Activated CD4-positive, alpha-beta T cell treated with anti-CD3 and anti-CD28 coated beads, Interleukin-2, Interleukin-4, amounts not matched to agents 100 ng/mL and 50 ng/mL, durations not matched to agents 16 hours and 8 hours (primary cell): ENCODE results near the gene GCLM.
"Not testable (repeated sequence)": the region's sequence is repeated elsewhere in the genome, so short reads cannot be mapped to it uniquely, and the experiment has no call there.

Experiments
- DNase-seq: peaks from one replicate; pipeline ENCODE4 v3.0.0-alpha.2; 2020; ENCODE audit warnings: low spot score

GCLM gene, protein sequence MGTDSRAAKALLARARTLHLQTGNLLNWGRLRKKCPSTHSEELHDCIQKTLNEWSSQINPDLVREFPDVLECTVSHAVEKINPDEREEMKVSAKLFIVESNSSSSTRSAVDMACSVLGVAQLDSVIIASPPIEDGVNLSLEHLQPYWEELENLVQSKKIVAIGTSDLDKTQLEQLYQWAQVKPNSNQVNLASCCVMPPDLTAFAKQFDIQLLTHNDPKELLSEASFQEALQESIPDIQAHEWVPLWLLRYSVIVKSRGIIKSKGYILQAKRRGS

DNA sequence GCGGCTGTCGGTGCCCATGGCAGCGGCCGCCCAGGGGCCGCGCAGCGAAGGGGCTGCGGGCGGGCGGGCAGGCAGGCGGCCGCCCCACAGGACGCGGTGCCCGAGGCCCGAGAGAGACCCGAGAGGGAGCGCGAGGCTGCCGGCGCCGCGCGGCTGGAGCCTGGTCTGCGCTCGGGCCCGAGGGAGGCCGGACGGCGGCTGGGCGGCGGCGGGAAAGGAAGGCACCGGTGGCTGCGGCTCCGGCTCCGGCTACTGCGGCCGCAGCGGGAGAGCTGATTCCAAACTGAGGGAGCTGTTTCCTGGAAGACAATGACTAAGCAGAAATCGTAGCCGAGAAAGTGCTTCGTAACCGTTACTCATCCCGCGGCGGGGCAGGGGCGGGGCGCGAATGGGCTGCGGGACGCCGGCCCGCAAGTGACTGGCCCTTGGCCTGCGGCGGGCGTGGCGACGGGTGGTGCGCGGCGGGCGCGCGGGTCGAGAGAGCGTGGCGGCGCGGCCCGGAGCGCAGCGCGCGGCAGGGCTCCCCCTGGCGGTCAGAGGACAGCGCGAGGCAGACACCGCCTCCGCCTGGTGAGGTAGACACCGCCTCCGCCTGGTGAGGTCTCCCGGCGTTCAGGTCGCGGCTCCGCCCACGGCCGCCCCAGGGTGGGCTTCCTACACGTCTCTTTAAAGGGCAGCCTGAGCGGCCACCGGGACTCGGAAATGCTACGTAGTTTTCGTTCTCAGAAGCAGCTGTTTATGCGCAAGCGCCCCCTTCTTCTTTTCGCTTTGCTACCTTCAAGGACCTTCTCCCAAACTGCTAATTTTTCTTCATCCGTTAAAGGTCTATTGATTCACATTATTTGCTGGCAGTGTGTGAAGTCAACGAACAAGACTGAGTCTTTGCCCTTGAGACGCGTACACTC is at the start of gene GCLM:
Gene GCLM (minus strand): TSS at position 285 of the 905 bp plus-strand sequence. CDS start 267 bp downstream, at position 18.
- DNase-seq: peak; percentile 91

DNA sequence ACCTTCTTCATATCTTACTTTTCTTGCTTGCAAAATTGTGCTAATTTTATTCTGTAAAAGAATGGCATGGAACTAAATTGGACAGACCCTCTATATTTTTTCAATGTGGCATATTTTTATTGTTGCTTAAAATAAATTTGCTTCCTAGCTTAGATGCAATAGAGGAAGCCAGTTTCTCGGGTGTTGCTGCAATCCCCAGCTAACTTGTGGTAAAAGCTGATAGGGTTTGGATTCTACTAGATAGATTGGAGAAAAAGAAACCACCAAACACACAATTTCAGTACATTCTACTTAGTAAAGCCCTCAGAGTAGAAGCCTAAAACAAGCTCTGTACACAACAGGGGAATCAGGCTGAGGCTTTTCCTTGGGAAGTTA is 49.5 kb upstream of the GCLM start:
- no peak for DNase-seq

DNA sequence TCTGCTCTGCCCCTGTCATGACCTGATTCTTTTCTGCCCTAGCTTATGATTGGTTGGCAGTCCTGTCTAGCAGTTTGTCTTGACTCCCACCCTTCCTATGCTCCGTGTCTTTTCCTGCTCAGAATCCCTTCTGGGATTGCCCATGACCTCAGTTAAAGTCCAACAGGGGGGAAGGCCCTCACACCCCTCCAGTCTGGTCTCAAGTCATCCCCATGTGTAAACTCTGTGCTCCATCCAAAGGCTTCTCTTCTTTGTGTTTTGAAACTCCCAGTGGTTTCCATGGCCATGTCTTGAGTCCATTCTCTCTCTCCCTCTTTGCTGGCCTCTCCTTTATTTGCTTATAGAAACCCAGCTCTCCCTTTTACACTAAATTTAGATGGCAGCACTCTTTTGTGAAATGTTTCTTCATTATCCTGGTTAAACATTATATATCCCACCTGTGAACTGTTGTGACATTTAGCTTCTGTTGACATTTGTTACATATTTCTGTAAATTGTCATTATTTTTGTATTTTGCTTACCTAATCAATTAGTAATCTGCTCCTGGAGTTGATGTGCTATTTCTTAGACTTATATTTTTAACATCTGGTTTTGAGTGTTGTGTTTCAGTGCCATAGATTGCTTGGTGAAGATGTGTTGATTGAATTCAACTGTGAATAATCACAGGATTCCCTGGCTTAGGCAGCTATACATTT is 48.9 kb upstream of the GCLM start:
- DNase-seq: no peak

DNA sequence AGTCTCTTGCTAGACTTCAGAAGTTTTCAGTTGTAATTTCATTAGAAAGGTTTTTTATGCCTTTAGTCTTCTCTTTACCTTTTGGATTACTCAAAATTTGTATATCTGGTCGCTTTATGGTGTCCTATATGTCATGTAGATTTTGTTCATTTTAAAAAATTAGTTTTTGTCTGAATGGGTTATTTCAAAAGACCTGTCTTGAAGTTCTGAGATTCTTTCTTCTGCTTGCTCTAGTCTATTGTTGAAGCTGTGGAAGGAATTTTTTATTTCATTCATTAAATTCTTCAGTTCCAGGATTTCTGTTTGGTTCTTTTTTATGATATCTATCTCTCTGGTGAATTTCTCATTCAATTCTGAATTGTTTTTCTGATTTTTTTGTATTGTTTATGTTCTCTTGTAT is 46.5 kb upstream of the GCLM start:
- no peak for DNase-seq

DNA sequence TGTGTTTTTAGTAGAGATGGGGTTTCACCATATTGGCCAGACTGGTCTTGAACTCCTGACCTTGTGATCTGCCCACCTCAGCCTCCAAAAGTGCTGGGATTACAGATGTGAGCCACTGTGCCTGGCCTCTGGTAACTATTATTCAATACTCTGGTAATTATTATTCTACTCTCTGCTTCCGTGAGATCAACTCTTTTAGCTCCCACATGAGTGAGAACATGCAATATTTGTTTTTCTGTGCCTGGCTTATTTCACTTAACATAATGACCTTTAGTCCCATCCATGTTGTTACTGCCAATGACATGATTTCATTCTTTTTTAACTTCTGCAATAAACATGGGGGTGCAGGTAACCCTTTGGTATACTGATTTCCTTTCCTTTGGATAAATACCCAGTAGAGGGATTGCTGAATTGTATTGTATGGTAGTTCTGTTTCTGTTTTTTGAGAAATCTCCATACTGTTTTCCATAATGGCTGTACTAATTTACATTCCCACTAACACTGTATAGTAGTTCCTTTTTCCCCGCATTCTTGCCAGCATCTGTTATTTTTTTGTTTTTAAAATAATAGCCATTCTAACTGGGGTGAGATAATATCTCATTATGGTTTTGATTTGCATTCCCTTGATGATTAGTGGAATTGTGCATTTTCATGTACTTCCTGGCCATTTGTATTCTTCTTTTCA is 37.9 kb upstream of the GCLM start:
- not testable (repeated sequence) for DNase-seq

DNA sequence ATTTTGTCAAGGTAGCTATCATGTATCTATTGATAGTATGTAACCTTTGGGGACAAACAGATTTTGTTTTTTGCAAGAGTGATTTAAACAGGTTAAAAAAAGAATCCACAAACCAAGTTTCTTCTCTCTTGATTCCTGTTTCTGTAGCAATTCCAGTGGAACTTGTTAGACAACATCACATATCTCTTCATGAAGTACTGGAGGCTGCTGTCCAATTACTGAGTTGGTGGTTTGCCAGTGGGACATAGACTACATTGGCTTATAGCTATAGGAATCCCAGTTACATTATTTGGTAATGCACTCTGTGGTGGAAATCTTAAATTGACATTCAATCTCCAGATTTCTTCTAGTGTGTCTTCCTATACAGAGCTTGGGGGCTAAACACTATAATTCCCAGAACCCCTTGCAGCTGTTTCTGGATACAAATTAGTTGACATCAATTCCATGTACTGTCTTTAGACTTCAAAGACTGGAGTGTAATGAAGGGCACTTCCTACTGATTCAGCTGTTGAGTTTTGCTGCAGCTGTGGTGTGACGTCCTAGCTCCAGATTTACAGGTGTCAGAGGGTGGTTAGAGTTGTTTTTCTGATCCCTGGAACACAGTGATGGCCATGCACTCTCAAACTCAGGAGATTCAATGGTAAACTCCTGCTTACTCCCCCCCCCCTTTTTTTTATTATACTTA is 29.4 kb upstream of the GCLM start:
- no peak for DNase-seq

DNA sequence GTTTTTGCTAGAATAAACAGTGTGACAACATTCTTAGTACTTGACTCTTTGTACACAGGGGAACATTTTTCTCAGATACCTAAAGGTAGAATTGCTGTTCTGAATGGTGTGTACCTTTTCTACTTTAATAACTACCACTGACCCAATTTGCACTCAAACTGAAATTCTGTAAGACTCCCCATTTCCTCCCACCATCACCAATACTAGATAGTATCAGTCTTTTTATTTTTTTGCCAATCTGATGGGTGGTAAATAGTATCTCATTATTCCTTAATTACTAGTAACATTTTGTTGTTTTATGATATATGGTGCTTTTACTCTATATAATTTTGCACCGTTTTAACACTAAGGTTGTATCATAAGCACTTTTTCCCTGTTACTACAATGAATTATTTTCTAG is 28.8 kb upstream of the GCLM start:
- no peak for DNase-seq

DNA sequence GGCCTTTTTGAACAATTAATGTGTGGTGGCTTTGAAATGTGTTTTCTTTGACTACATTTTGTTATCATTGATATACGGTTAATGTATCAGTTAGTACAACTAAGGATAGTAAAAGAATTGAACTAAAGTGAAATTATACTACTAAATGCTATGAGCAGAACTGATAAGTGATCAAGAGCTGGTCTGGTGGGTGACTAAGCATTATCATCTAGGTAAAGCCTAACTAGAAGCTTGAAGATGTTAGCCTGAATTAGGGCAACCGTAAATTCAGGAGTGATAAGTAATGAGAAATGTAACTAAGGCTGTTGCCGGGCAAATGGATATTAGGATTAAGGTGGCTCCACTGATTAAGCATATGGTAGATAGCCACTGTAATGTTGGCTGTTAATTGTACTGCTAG is 16.0 kb upstream of the GCLM start:
- no peak for DNase-seq

DNA sequence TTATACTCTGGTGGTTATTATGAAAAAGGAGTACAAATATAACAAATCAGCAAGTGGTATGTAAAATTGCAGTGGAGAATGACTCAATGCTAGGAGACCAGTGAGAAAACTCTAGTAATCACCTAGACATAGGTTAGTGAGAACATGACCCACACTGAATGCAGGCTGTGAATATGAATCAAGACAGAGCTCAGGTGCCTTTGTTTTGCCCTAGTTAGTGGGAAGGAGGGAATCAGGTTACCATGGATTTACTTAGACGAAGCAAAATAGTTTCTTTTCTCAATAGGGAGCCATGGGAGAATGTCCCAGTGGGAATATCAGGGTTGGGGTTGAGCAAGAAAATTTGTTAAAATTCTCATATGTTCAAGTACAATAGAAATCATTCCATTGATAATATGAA is 10.6 kb upstream of the GCLM start:
- DNase-seq: no peak

DNA sequence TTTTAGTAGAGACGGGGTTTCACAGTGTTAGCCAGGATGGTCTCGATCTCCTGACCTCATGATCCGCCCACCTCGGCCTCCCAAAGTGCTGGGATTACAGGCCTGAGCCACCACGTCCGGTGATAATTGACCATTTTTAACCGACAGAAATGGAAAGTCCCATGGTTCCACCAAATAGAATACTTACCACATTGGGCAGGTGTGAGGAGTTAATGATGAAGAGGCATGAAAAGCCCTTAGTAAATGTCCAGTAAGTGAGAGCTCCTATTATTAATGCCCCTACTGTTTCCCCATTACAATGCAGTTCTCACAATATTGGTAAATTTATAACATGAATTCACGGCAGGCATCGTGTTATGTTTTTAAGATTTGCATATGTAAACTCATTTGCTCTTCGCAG is 8.1 kb upstream of the GCLM start:
- no peak for DNase-seq

DNA sequence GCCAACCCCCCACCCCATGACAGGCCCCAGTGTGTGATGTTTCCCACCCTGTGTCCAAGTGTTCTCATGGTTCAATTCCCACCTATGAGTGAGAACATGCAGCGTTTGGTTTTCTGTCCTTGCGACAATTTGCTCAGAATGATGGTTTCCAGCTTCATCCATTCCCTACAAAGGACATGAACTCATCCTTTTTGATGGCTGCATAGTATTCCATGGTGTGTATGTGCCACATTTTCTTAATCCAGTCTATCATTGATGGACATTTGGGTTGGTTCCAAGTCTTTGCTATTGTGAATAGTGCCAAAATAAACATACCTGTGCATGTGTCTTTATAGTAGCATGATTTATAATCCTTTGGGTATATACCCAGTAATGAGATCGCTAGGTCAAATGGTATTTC is 1.6 kb upstream of the GCLM start:
- not testable (repeated sequence) for DNase-seq

DNA sequence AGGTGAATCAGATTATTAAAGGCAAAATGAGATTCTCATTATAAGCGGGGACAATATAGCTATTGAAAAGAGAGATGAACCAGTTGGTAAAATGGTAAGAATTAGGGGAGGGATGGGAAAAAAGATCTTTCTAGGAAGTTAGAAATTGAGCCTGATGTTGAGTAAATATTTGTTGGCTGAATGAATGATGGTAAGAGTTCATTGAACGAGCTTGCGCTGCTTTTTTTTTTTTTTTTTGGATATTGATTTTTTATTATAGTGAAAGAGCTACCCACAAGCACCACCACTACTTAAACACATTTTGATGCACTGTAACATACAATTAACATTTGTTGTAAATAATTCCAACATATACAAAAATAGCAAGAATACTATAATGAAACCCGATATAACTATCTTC is 1.1 kb upstream of the GCLM start:
- DNase-seq: no peak

DNA sequence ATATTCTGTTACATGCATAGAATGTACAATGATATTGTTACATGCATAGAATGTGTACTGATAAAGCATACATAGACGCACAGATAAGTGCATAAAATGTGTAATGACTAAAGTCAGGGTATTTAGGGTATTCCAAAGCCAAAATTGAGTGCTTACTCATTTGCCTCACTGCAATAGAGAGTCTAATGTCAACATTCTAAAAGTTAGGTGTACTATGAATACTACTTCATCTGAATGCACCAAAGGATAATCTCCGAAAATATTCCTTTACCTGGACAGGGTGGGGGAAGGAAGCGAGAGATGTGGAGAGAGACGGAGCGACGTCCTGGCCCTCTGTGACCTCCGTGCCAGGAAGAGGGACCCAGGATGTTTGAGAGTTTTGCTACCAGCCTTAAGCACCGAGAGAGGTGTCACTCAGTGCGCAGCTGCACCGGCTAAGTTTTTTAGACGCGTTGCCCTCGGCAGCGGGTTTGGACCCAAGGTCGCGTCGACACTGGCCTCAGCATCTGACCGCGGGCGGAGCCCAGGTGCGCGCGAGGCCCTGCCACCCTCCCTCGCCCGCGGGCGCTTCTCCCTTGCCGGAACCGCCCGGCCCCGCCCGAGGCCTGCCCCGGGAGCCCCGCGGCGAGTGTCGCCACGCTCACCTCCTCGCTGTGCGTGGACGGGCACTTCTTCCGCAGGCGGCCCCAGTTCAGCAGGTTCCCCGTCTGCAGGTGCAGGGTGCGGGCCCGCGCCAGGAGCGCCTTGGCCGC is 660 bp downstream of the GCLM start:
- DNase-seq: peak; percentile 53

DNA sequence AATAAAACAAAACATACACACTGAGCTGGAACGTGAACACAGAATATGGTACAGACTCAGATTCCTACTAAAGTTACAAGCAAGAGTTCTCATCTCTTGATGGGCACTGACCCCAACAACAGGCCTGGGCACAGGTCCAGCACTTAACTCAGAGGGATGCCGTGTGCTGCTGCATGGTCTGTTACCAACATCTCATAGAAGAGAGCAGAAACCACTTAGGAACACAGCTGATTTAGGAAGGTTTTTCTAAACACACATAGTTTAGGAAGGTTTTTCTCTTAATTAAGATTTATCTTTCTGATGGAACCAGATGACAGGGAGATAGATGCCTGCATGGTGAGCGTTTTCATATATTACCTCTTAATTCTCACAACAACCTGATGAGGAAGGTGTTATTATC is 1.5 kb downstream of the GCLM start:
- DNase-seq: no peak

DNA sequence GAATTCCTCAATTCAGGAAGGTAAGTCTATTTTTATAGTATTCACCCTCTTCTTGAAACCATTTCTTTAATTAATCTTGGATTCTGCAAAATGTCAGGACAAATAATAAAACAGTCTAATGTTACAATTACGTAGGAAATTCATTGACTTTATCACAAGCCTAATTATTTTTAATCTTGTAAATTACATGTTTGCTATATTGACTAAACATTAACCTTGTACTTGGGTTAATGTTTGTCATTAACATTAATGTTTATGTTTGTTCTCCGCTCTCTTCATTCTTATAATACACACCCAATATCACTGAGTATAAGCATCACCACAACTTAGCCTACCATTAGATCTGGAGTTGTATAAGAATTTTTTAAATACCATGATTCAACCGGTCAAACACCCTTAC is 2.8 kb downstream of the GCLM start:
- no peak for DNase-seq

DNA sequence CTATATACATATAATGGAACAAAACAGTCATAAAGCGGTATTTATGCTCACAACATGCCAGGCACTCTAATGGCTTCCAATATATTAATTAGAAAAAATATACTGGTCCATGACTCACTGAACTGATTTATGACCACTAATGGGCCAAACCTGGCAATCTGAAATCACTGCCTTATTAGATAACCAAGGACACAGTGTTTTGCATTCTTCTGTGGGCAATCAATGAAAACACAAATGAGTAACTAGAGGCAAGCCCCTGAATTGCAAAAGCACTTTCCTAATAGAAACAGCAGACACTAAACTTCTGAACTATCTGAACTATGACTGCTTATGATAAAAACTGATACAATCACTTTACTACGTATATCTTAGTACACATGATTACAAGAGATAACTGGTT is 3.5 kb downstream of the GCLM start:
- peak; percentile 5 for DNase-seq

DNA sequence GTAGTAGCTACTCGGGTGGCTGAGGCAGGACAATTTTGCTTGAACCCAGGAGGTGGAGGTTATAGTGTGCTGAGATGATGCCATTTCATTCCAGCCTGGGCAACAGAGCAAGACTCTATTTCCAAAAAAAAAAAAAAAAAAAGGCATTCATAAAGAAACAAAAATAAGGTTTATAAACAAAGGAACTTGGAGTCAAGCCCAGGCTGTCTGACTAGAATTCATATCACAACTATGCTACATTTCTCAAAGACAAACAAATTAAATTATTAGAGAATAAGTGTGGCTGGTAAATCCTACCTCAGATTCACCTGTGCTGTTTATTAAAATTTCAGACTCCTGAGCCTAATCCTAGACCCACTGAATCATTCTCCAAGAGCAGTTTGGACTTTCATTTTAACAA is 4.2 kb downstream of the GCLM start:
- DNase-seq: no peak

DNA sequence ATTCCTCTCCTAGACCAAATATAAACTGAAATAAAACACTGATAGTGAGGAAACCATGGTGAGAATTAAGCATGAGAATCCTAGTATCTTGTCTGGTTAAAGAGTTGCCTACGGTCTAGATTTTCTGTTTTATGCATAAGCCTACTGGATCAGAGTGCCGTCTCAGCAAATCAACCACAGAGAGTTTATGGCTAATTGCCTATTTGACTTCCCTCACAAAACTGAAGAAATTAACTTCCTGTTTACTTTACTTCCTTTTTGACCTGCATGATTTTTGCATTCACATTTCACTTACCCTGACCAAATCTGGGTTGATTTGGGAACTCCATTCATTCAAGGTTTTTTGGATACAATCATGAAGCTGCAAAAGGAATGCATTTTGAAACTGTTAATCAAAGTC is 5.0 kb downstream of the GCLM start:
- DNase-seq: peak; percentile 14

DNA sequence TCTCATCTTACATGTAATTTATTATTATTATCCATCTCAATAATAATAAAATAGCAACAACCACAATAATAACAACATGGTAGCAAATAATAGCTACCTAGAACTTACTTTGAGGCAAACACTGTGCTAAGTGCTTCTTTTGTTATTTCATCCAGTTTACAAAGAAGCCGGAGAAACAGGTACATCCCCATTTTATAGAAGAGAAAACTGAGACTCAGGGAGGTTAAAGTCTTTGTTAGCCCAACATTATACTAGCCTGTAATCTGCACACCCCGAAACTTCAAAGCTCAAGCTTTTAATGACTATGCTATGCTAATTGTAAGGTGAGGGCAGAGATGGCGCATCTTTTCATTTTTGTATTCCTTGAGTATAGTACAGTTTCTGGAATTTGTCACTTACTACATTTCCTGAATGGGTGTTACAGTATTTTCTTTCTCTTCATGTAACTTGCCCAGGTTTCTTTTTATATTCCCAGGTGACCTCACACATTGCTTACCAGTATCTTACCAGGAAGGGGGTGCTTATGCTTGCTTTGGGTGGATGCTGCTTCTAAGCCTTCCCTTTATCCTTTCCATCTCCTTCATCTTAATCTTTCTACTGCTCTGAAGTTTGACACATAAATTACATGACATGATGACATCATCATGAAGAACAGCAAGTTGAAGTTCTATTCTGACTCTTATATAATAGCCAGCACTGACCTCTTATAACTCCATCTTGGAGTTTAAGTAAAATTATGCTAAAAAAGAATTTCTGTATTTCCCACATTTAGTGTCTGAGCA is 8.3 kb downstream of the GCLM start:
- no peak for DNase-seq

DNA sequence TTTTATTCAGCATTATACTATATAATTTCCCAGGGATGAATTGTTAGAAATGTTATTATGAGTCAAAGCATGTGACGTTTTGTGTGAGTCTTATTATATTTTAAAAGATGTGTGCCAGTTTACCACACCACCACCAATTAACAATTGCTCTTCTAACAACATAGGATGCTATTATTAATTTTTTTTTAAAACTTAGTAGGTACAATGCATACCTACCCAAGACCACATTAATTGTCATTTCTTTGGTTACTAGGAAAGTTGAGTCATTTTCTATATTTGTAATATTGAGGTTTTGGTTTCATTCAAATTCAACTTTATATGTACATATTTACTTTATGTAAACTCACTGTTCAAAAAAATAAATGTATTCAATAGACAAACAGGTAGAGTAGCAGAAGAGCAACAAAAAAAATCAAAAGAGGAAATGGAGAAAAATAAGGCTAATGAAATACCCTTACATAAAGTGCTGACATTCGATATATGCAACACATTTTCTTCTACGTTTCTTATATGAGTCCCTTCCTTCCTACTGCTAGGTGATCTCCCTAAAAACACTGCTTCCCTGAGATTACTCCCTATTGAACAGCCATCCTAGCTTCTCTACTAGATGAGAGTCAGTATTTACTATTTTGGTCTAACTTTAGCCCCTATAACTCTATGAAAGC is 9.6 kb downstream of the GCLM start:
- DNase-seq: no peak
